ENCODE results near the gene PMVK. TPM values are rescaled to one million over a fixed set of nuclear protein-coding genes. Genes with fewer than 3 reads are reported as not detected.

The PMVK gene
- total RNA-seq, 4 donors from 2014 or later = 29.0 to 38.2 (median 33.5) TPM

DNA sequence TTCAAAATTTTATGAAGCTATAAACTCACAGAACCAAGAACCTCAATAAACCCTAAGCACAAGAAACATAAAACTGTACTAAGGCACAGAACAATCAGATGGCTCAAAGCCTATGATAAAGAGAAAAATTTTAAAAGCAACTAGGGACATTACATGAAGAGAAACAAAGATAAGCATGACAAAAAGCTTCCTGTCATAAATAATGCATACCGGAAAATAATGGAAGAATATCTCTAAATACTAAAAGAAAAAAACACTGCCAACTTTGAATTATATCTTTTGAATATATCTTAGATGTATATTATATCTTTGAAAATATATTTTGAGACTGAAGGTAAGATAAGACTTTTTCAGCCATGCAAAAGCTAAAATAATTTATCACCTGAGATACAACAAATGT, 45.1 kb downstream of the PMVK start:
- Histone ChIP-seq H3K4me3 (no peak overlapping the region), H3K4me1 (no peaks in the 10 kb centered on the region), H3K27ac (no peak overlapping the region), H3K27me3 (no peaks in the 10 kb centered on the region), H3K36me3 (no peaks in the 10 kb centered on the region), H3K9me3 (no peaks in the 10 kb centered on the region)
- no peak for TF ChIP-seq POLR2A (IDR thresholded peaks at IDR 0.05)
- TF ChIP-seq, protein P1, sequence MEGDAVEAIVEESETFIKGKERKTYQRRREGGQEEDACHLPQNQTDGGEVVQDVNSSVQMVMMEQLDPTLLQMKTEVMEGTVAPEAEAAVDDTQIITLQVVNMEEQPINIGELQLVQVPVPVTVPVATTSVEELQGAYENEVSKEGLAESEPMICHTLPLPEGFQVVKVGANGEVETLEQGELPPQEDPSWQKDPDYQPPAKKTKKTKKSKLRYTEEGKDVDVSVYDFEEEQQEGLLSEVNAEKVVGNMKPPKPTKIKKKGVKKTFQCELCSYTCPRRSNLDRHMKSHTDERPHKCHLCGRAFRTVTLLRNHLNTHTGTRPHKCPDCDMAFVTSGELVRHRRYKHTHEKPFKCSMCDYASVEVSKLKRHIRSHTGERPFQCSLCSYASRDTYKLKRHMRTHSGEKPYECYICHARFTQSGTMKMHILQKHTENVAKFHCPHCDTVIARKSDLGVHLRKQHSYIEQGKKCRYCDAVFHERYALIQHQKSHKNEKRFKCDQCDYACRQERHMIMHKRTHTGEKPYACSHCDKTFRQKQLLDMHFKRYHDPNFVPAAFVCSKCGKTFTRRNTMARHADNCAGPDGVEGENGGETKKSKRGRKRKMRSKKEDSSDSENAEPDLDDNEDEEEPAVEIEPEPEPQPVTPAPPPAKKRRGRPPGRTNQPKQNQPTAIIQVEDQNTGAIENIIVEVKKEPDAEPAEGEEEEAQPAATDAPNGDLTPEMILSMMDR (IDR thresholded peaks at IDR 0.05) = no peak
- intact Hi-C loops (cut with DNase I) = no loop called here
- 73 to 82% methylated on average over 1 of the region's 1 CpG for WGBS, 2 donors
- no peak for DNase-seq

DNA sequence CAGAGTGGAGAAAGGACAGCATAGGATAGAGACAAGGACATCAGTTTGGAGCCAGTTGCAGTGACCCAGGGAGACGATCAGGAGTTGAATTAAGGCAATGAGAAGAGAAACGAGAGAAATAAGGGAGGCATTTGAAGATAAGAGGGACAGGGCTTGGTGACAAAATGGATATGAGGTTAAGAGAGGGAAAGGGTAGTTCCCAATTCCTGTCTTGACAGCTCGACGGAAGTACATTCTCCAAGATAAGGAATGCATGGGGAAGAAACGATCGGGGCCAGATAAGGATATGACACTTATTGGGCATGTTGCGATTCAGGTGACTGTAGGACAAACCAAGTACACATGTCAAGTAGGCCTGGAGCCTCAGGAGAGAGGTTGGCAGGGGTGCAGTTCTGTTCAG, 47.8 kb downstream of the PMVK start:
- no peaks in the 10 kb centered on the region for H3K36me3 ChIP-seq
- H3K27me3 ChIP-seq = no peaks in the 10 kb centered on the region
- H3K9me3 ChIP-seq = no peaks in the 10 kb centered on the region
- TF ChIP-seq POLR2A (IDR thresholded peaks at IDR 0.05) = no peak
- TF ChIP-seq, protein P1 (IDR thresholded peaks at IDR 0.05) = no peak
- no peak for DNase-seq
- intact Hi-C loops (cut with DNase I) = no loop called here
- no peaks in the 10 kb centered on the region for H3K4me1 ChIP-seq
- H3K27ac ChIP-seq = no peak overlapping the region
- 84 to 85% methylated on average over 7 of the region's 7 CpGs for WGBS, 2 donors
- no peak overlapping the region for H3K4me3 ChIP-seq

DNA sequence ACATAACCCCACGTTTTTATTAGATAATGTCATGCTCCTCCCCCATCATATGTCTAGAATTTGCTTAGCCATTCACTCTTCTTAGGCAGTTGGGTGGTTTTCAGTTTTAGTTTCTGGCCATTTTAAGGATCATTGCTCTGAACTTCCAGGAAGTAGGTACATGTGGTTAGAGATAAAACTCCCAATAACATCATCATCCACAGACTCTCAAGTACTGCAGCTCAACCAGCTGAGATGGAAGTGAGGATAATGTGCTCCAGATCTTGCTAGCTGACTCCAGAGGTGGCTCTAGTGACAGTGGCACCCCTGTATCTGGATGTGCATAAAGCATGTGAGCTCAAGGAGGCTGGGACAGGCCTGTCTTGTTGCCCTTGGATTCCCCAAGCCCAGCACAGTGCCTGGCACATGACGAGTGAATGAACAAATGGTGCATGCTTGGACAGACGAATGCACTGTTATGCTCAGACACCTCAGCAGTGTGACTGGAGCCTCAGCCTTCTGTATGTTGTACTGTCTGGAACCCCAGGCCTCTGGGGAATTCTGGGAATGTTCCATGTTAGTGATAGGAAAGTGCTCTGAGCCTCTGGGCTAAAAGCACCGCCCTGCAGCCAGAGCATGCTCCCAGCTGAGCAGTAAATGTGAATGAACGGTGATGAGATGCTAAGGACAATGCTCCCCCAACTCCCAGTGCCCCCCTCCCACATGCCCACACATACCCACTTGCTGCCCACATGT, 50.1 kb downstream of the PMVK start:
- 37 to 52% methylated on average over 3 to 5 of the region's 5 CpGs for WGBS, 2 donors
- intact Hi-C loops (cut with DNase I) = no loop called here
- no peak for DNase-seq

DNA sequence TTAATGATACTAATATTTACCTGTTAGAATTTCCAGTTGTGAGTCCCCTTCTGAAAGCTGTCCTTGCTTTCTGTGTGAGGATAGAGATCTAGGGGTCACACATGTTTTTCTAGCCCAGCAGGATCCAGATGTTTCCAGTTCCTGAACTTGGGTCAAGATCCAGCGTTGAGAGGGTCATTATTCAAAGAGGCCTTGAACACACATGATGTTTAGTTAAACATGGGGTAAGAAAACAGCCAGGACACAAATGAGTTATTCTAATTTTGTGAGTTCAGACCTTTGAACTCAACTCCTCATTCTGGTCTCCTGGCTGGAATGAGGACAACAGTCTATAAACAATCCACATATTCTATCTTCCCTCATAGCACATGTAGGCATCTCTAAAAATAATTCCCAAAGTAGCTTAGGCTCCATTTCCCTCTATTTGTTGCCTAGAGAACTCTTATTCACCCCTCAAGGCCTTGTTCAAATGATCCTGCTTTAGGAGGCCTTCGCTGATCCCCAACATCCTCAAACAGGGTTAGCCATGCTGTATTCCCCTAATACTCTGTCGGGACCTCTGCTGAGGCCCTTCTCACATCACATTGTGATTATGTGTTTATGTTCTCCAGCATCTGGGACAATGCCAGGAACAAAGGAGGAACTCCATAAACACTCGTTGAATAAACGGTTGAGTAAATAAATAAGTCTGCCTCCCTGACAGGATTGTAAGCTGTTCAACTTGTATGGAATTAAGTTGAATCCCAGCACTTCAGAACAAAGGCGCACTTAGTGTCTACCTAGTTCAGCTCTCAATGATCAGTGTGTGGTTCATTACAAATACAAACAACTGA, 51.4 kb downstream of the PMVK start:
- DNase-seq = no peak
- 50 to 67% methylated on average over 6 of the region's 6 CpGs for WGBS, 2 donors
- intact Hi-C loops (cut with DNase I) = no loop called here

More for the DNA sequence above, 50.1 kb downstream of the PMVK start:
- H3K27ac ChIP-seq = no peak overlapping the region
- H3K9me3 ChIP-seq = no peaks in the 10 kb centered on the region
- no peak overlapping the region for H3K4me3 ChIP-seq
- H3K36me3 ChIP-seq = no peaks in the 10 kb centered on the region
- TF ChIP-seq POLR2A (IDR thresholded peaks at IDR 0.05) = no peak
- TF ChIP-seq, protein P1 (IDR thresholded peaks at IDR 0.05) = no peak
- no peaks in the 10 kb centered on the region for H3K27me3 ChIP-seq
- no peaks in the 10 kb centered on the region for H3K4me1 ChIP-seq

More for the DNA sequence above, 51.4 kb downstream of the PMVK start:
- H3K9me3 ChIP-seq = no peaks in the 10 kb centered on the region
- peak overlapping the region in 2 of 4 donors; percentile 12 to 13 for H3K27ac ChIP-seq
- no peak overlapping the region for H3K4me3 ChIP-seq
- H3K4me1 ChIP-seq = no peaks in the 10 kb centered on the region
- H3K27me3 ChIP-seq = no peaks in the 10 kb centered on the region
- TF ChIP-seq POLR2A (IDR thresholded peaks at IDR 0.05) = no peak
- TF ChIP-seq, protein P1 (IDR thresholded peaks at IDR 0.05) = no peak
- H3K36me3 ChIP-seq = no peaks in the 10 kb centered on the region

Data from esophagus squamous epithelium (tissue), 5 donors.